ENCODE results near the gene PCMTD2.

DNA sequence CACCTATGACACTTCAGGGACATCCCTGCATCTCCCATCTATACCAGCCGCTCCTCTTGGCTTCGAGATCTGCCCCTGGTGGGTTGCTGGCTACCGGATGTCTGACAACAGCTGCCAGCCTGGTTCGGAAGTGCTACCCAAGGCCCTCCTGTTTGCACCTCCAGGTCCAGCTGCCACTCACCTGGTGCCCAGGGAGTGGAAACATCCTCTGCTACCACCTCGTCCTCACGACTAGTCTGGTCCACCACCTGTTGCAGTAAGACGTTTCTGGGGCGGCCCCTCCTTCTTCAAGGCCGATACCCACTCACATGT, 8.3 kb upstream of the PCMTD2 start:
- TF ChIP-seq, protein P1, sequence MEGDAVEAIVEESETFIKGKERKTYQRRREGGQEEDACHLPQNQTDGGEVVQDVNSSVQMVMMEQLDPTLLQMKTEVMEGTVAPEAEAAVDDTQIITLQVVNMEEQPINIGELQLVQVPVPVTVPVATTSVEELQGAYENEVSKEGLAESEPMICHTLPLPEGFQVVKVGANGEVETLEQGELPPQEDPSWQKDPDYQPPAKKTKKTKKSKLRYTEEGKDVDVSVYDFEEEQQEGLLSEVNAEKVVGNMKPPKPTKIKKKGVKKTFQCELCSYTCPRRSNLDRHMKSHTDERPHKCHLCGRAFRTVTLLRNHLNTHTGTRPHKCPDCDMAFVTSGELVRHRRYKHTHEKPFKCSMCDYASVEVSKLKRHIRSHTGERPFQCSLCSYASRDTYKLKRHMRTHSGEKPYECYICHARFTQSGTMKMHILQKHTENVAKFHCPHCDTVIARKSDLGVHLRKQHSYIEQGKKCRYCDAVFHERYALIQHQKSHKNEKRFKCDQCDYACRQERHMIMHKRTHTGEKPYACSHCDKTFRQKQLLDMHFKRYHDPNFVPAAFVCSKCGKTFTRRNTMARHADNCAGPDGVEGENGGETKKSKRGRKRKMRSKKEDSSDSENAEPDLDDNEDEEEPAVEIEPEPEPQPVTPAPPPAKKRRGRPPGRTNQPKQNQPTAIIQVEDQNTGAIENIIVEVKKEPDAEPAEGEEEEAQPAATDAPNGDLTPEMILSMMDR (IDR thresholded peaks at IDR 0.05), result no peak
- TF ChIP-seq POLR2AphosphoS5 (IDR thresholded peaks at IDR 0.05), result no peak

Data from sigmoid colon (tissue), 4 donors.